ENCODE measurements around the gene PDCD2L.
"Not testable (repeated sequence)": the region's sequence is repeated elsewhere in the genome, so short reads cannot be mapped to it uniquely, and the experiment has no call there.

The PDCD2L gene

GRCh38 chr19:34404109-34404909 is at the start of gene PDCD2L:
PDCD2L (plus strand) TSS chr19:34404399; CDS start chr19:34404431, 32 bp downstream.
- peak; percentile 96 for DNase-seq (ENCODE audit: low spot score)

DNA sequence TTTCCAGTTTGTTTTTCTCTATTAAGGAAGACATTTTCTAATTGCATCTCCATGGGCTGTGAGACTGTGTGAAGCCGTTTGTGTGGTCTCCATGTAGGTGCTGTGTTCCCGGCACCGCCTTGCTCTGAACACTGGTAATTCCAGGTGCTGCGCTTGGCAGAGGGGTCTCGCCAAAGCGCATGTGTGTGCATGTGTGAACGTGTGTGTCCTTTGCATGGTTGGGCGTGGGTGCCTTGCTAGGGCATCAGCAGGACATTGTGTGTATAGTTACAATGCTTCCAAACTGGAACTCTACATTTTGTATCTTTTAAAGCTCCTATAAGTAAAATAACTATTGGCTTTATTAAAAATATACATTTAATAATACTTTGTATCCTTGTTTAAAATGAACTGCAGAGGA is 49.0 kb upstream of the PDCD2L start:
- DNase-seq (ENCODE audit: low spot score) = no peak

DNA sequence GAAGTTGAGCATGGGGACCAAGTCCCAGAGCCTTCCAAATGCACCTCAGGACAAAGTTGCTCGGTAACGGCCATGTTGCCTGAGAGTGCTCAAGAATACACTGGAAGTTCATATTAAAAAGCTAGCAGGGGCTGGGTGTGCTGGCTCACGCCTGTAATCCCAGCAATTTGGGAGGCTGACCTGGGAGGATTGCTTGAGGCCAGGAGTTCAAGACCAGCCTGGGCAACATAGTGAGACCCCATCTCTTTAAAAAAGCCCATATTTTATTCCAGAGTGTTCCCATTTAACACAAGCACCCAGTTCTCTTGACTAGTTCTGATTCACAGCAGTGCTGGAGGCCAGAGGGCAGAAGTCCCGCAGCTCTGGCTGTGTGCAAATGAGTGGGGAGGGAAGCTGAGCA is 47.3 kb upstream of the PDCD2L start:
- DNase-seq (ENCODE audit: low spot score) = no peak

DNA sequence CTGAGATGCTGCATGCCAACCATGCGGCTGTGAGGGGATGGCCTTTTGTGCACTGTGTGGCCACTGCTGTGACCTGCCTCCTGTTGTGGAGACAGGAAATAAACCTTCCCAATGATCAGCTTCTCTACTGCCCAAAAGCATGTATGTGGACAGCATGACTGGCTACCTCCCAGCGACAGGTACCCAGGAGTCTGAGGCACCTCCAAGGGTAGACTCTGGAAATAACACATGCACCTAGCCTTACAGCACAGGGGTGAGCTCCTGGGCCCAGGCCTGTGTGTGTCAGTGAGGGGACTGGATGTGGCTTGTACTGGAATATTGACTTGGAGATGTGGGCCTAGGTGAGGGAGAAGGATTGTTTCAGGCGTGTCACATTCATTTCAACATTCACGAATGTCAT is 46.8 kb upstream of the PDCD2L start:
- DNase-seq (ENCODE audit: low spot score) = no peak

DNA sequence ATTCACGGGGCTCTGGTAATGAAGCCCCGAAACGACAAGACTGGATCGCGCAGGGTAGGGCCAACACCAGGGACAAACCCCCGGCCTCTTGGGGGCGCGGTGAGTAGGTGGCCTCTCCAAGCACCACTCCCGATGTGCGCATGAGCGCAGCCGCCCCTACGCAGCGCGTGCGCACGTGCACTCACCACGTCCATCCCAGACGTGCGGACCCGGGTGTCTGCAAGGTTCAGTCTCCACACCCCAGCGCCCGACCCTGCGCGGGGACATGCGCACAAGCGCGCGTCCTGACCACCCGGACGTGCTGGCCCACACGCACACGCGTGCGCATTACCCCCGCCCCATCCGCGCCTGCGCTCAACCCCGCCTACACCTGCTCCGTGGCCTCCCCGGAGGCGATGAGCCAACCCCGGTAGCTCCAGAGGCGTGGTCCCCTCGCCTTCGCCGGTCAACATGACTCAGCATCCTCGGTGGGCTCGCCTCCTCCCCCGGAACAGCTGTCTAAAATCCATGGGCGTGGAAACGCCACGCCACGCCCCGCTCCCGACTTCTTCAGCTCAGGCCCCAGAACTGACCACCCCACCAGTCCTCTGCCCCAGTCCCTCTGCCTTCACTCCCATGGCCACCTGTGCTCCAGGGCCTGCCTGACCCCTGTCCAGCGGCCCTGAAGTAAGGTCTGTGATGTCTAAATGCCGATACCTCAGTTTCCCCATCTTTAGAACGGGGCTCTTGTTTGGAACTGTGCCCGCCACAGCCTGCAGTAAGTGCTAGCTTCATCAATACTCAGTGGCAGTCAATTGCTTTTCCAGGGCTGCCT is 44.9 kb upstream of the PDCD2L start:
- peak; percentile 97 for DNase-seq (ENCODE audit: low spot score)

DNA sequence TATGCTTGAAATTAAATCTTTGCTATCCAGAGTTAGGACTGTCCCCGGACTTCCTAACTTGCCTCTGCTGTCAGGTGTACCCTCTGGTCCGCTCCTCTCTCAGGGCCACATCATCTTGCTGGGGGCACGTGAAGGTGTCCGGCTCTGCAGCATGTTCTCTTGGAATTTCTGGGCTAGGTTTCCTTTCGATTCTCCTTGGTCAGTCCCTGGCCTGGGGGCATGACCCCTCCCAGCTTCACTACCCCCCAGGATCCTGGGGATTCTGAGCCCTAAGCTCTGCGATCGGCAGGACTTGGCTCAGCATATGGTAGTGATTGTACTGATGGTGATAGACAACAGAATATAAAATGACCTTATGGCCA is 44.3 kb upstream of the PDCD2L start:
- no peak for DNase-seq (ENCODE audit: low spot score)

GRCh38 chr19:34360354-34360909 is 43.8 kb upstream of the PDCD2L start:
- DNase-seq (ENCODE audit: low spot score) = no peak

- no peak for DNase-seq (ENCODE audit: low spot score)
Observed at GRCh38 chr19:34362679-34363069, 41.5 kb upstream of the PDCD2L start.

DNA sequence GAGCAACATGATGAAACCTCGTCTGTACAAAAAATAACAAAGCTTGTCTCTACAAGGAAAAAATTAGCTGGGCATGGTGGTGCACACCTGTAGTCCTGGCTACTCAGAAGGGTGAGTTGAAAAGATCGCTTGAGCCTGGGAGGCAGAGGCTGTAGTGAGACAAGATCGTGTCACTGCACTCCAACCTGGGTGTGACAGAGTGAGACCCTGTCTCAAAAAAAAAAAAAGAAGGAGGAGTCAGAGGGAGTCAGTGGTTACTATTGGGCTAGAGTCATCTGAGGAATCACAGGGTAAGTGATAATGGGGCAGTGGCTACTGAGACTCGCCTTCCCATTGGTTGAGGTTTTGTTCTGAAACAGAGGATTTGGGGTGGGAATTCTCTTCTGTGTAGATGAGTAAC is 41.1 kb upstream of the PDCD2L start:
- no peak for DNase-seq (ENCODE audit: low spot score)

DNA sequence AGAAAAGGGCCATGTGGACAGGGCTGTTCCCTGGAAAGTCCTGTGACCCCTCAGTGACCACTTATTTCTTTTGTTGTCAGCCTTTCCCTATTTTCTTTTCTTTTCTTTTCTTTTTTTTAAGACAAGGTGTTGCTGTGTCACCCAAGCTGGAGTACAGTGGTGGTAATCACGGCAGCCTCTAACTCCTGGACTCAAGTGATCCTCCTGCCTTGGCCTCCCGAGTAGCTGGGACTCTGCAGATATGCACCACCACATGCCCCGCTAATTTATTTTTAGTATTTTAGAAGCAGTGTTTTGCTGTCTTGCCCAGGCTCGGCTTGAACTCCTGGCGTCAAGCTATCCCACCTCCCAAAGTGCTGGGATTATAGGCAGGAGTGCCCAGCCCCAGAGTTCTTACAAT is 40.3 kb upstream of the PDCD2L start:
- DNase-seq (ENCODE audit: low spot score) = no peak

DNA sequence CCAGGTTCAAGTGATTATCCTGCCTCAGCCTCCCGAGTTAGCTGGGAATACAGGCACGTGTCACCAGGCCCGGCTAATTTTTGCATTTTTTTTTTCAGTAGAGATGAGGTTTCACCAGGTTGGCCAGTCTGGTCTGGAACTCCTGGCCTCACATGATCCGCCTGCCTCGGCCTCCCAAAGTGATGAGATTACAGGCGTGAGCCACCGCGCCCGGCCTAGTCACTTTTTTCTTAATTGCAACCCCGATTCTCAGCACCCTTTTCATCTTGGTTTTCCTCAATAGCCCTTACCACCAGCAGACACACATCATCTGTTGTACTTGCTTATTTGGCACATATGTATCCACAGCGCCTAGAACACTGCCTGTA is 39.8 kb upstream of the PDCD2L start:
- no peak for DNase-seq (ENCODE audit: low spot score)

DNA sequence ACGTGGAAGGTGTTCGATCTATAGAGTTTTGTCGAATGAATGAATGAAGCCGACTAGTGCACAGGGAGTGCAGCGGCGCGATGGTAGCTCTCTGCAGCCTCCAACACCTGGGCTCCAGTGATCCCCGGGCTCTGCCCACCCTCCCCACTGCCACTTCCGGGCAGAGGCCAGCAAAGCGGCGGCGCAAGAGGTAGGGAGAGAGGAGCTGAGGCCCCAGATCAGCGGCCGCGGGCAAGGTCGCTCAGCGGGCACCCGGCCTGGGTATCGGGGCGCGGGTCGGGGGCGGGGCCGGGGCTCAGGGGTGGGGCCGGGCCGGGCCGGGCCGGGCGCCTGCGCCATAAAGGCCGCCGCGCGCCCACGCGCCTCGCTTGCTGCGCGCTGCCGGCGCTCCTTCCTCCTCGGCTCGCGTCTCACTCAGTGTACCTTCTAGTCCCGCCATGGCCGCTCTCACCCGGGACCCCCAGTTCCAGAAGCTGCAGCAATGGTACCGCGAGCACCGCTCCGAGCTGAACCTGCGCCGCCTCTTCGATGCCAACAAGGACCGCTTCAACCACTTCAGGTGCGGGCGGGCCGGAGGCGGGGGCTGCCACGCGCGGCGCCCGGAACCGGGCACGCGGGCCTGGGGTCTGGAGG is 39.3 kb upstream of the PDCD2L start, which contains the start of gene GPI:
Gene GPI, plus strand, starts transcription at position 367 of the 633 bp plus-strand sequence. Its CDS starts 71 bp downstream, at position 438.
- peak; percentile 60 for DNase-seq (ENCODE audit: low spot score)

DNA sequence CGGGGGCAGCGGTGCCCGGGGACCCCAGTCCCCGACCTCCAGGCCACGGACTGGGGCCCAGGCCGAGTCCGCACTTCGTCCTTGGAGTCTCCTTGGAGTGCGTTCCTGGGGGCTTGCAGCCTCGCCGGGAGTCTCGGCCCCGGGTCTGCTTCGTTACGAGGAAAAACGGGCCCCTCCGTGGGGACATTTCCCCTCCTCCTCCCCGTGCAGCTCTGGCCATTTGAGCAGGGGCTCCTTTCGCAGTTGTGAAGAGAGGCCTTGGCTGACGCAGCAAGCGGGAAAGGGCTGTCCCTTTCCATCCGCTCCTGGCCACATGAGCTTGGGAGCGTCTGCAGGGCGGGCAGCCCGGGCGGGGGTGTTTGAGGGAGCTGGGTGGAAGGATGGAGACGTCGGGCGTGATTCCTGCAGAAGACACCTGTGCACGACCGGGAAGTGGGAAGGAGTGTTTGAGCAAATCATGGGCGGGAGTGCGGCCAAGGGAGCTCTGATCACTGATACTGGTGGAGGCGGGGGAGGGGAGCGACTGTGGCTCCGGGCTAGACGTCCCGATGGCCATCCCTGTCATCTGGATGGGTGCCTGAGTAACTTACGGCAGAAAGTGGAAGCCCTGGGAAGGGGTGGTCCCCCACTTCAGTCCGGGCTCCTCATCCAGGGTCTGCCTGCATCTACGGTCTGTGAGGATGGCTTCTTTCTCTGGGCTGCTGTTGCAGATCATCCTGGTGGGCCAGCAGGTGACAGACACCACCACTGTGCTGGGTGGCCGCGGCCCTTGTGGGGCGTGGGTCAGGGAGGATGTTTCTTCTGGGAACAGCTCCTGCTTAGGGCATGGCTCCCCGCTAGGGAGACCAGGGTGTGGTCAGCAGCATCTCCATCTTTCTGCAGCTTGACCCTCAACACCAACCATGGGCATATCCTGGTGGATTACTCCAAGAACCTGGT is 38.5 kb upstream of the PDCD2L start:
- peak; percentile 53 for DNase-seq (ENCODE audit: low spot score)

DNA sequence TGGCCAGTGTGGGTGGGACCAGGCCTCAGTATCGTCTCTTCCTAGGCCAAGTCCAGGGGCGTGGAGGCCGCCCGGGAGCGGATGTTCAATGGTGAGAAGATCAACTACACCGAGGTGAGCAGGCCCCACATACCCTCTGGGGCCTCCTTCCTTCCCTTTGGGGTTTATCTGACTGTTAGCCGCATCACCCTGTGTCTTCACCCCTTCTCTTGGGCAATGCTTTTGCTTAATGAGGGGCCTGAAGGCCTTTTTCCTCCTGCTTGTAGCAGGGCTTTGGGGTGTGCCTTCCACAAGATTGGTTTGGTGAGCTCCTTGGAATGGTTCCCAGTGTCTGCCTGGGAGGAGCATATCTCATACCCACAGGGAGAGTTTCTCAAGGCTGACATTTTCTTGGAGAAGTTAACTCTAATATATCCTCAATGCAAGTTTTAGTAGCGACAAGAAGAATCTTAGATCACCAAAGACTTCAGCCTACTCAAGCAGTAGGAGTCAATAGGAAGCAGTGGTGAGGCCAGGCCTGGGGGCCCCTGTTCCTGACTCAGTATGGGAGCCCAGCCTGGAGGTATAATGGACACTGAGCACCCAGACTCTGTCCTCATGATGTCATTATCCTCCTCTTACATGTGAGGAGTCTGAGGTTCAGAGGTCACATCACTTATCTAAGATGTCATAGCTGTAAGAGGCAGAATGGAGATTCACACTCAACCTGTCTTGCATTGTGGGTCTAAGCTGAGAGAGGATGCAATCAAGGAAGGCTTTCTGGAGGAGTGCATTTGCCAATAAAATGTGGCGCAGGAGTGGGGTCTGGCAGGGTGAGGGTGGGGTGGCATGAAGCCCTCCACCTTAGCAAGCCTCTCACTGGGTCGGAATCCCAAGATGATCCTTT is 37.2 kb upstream of the PDCD2L start:
- DNase-seq (ENCODE audit: low spot score) = no peak

- DNase-seq (ENCODE audit: low spot score) = no peak
Observed at GRCh38 chr19:34367624-34367957, 36.6 kb upstream of the PDCD2L start.

DNA sequence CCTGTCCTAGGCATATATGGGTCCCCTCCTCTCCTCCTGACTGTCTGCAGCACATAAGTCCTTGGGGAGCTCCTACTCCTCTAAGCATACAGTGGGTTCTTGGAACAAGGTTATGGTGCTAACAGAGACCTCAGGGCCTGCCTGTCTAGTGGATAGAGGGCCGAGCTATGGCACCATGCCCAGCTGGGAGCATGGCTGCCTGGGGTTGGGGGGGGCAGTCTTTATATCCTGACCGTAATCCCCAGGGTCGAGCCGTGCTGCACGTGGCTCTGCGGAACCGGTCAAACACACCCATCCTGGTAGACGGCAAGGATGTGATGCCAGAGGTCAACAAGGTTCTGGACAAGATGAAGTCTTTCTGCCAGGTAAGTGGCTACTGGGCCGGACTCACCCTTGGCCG is 35.9 kb upstream of the PDCD2L start:
- no peak for DNase-seq (ENCODE audit: low spot score)

DNA sequence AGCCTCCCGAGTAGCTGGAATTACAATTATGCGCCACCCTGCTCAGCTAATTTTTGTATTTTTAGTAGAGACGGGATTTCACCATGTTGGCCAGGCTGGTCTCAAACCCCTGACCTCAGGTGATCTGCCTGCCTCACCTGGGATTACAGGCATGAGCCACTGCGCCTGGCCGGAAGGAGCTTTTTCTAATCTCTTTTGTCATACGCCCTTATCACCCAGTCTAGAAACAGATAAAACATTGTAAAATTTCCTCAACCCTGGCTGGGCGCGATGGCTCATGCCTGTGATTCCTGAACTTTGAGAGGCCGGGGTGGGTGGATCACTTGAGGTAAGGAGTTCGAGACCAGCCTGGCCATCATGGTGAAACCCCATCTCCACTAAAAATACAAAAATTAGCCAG is 35.0 kb upstream of the PDCD2L start:
- DNase-seq (ENCODE audit: low spot score) = not testable (repeated sequence)

DNA sequence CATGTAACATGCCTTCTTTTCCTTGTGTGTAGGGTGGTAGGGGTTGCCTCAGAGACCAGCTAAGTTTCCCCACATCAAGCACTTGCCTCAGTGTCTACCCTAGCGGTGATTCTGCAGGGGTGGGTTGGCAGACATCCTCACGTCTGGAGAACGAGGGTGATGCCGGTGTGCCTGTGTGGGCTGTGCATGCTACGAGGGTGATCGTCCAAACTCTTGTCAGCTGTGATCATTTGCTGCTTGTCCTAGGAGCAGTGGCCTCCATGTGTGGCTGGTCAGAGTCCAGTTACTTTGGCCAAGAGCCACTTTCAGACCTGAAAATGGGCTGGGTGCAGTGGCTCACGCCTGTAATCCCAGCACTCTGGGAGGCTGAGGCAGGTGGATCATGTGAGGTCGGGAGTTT is 34.1 kb upstream of the PDCD2L start:
- no peak for DNase-seq (ENCODE audit: low spot score)

- no peak for DNase-seq (ENCODE audit: low spot score)
Observed at GRCh38 chr19:34370983-34371382, 33.2 kb upstream of the PDCD2L start.

DNA sequence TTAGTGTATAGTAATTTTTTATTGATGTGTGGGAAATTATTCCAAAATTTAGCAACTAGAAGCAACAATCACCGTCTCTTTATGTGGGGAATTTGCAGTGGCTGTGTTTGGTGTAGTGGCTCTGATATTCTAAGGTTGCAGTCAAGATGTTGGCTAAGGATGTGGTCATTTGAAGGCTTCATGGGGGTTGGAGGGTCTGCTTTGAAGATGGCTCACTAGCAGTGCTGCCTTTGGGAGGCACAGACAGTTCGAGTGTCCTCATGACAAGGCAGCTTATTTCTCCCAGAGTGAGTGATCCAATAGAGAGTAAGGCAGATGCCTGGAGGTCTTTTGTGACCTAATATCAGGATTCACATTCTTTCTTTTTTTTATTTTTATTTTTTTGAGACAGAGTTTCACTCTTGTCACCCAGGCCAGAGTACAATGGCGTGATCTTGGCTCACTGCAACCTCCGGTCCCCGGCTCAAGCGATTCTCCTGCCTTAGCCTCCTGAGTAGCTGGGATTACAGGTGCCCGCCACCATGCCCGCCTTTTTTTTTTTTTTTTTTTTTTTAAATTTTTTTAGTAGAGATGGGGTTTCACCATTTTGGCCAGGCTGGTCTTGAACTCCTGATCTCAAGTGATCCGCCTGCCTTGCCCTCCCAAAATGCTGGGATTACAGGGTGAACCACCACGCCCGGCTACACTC is 30.5 kb upstream of the PDCD2L start:
- no peak for DNase-seq (ENCODE audit: low spot score)

All from HuH-7.5 (cell line).